Measurements from ENCODE around the gene ABLIM1. TPM values are rescaled to one million over a fixed set of nuclear protein-coding genes. Genes with fewer than 3 reads are reported as not detected.

Gene ABLIM1
- total RNA-seq, 1 experiment from 2014 or later, result 62.1 TPM

GRCh38 chr10:114511881-114512280, 146.2 kb downstream of the ABLIM1 start:
- H3K4me1 Mint-ChIP-seq, result peaks cover 33% of the 10 kb centered on the region
- H3K27me3 Mint-ChIP-seq (ENCODE audit: low read depth), result no peaks in the 10 kb centered on the region
- TF ChIP-seq ZNF317 (CRISPR knock-in tag; IDR thresholded peaks at IDR 0.05; ENCODE audit: borderline replicate concordance, low read depth) (no peak), GTF2I (CRISPR knock-in tag; conservative IDR thresholded peaks at IDR 0.05) (no peak), ZNF138 (CRISPR knock-in tag; conservative IDR thresholded peaks at IDR 0.05) (no peak), ZSCAN18 (CRISPR knock-in tag; IDR thresholded peaks at IDR 0.05) (no peak), SOX15 (CRISPR knock-in tag; IDR thresholded peaks at IDR 0.05) (no peak)
- POLR2A ChIA-PET, result no interaction called here
- no peak for ATAC-seq
- CTCF ChIA-PET, result no interaction called here
- no peak for DNase-seq (ENCODE audit: low spot score)
- peaks cover 5% of the 10 kb centered on the region for H3K9me3 Mint-ChIP-seq
- no peak overlapping the region for H3K27ac Mint-ChIP-seq
- H3K36me3 Mint-ChIP-seq, result no peaks in the 10 kb centered on the region
- H3K4me3 Mint-ChIP-seq, result no peak overlapping the region

GRCh38 chr10:114508376-114508775, 149.7 kb downstream of the ABLIM1 start:
- Mint-ChIP-seq H3K36me3 (no peaks in the 10 kb centered on the region), H3K27ac (no peak overlapping the region), H3K4me3 (no peak overlapping the region), H3K4me1 (peaks cover 30% of the 10 kb centered on the region), H3K9me3 (peaks cover 5% of the 10 kb centered on the region), H3K27me3 (ENCODE audit: low read depth) (no peaks in the 10 kb centered on the region)
- ChIA-PET POLR2A (no interaction called here), CTCF (no interaction called here)
- TF ChIP-seq FOXJ3 (CRISPR knock-in tag; IDR thresholded peaks at IDR 0.05; ENCODE audit: borderline replicate concordance), result no peak
- no peak for TF ChIP-seq ZBTB21 (CRISPR knock-in tag; IDR thresholded peaks at IDR 0.05; ENCODE audit: borderline replicate concordance)
- TF ChIP-seq ZNF232 (CRISPR knock-in tag; IDR thresholded peaks at IDR 0.05), result no peak
- TF ChIP-seq IRF2 (CRISPR knock-in tag; IDR thresholded peaks at IDR 0.05; ENCODE audit: borderline replicate concordance, low read depth), result no peak
- DNase-seq (ENCODE audit: low spot score) (no peak), ATAC-seq (no peak)

GRCh38 chr10:114507449-114507848, 150.6 kb downstream of the ABLIM1 start:
- H3K4me3 Mint-ChIP-seq, result no peak overlapping the region
- no peaks in the 10 kb centered on the region for H3K36me3 Mint-ChIP-seq
- peaks cover 29% of the 10 kb centered on the region for H3K4me1 Mint-ChIP-seq
- ATAC-seq (peak; percentile 59), DNase-seq (ENCODE audit: low spot score) (no peak)
- H3K27me3 Mint-ChIP-seq (ENCODE audit: low read depth), result no peaks in the 10 kb centered on the region
- peaks cover 5% of the 10 kb centered on the region for H3K9me3 Mint-ChIP-seq
- ChIA-PET POLR2A (interaction anchor here (1.2 kb wide), 1 partner anchor 9 kb away, joined by 3 read pairs; no protein-coding TSS in a partner anchor), CTCF (interaction anchor here (1.3 kb wide), 1 partner anchor 10 kb away, joined by 5 read pairs; no protein-coding TSS in a partner anchor)
- peak overlapping the region; percentile 53; the same call in 1 of the 2 replicates for H3K27ac Mint-ChIP-seq
- TF ChIP-seq EMX1 (CRISPR knock-in tag; IDR thresholded peaks at IDR 0.05), result no peak
- TF ChIP-seq KAT7 (CRISPR knock-in tag; IDR thresholded peaks at IDR 0.05; ENCODE audit: borderline replicate concordance), result no peak
- no peak for TF ChIP-seq ZNF425 (CRISPR knock-in tag; conservative IDR thresholded peaks at IDR 0.05)
- no peak for TF ChIP-seq ZNF532 (CRISPR knock-in tag; IDR thresholded peaks at IDR 0.05; ENCODE audit: borderline replicate concordance)
- TF ChIP-seq CREM (CRISPR knock-in tag; IDR thresholded peaks at IDR 0.05), result no peak
- no peak for TF ChIP-seq TP53 (CRISPR knock-in tag; IDR thresholded peaks at IDR 0.05)
- TF ChIP-seq RELA (CRISPR knock-in tag; IDR thresholded peaks at IDR 0.05; ENCODE audit: borderline replicate concordance), result no peak
- no peak for TF ChIP-seq FOXP1 (CRISPR knock-in tag; IDR thresholded peaks at IDR 0.05; ENCODE audit: borderline replicate concordance)
- no peak for TF ChIP-seq ATF6 (CRISPR knock-in tag; IDR thresholded peaks at IDR 0.05)
- no peak for TF ChIP-seq ERG (CRISPR knock-in tag; IDR thresholded peaks at IDR 0.05)
- no peak for TF ChIP-seq SMAD3 (CRISPR knock-in tag; IDR thresholded peaks at IDR 0.05; ENCODE audit: borderline replicate concordance)
- no peak for TF ChIP-seq SOX15 (CRISPR knock-in tag; IDR thresholded peaks at IDR 0.05)
- no peak for TF ChIP-seq ELF4 (CRISPR knock-in tag; IDR thresholded peaks at IDR 0.05; ENCODE audit: low read depth)
